Measurements from ENCODE around the gene ILF3. TPM values are rescaled to one million over a fixed set of nuclear protein-coding genes. Genes with fewer than 3 reads are reported as not detected.

The ILF3 gene
- polyA plus RNA-seq, 3 donors, result 34.4 to 189 (median 48.1) TPM

- Histone ChIP-seq H3K4me2 (replicated peaks; ENCODE audit: extremely low read depth, low read length, poor library complexity, severe bottlenecking) (no peak overlapping the region), H3K4me1 (ENCODE audit: control insufficient read depth in 1 of 2, insufficient read depth in 2 of 2, low read length in 2 of 2) (peaks cover 10 to 18% of the 10 kb centered on the region in 2 donors), H3K27me3 (ENCODE audit: control insufficient read depth in 2 of 2, insufficient read depth in 2 of 2, low read length in 2 of 2) (no peaks in the 10 kb centered on the region), H2AFZ (ENCODE audit: insufficient read depth, low read depth, low read length, poor library complexity, severe bottlenecking) (no peak overlapping the region), H4K20me1 (ENCODE audit: insufficient read depth, low read length) (peaks cover 64% of the 10 kb centered on the region), H3K36me3 (replicated peaks in 1 of 2; ENCODE audit: control insufficient read depth in 1 of 2, insufficient read depth in 2 of 2, low read length in 2 of 2) (no peaks in the 10 kb centered on the region), H3K9me3 (replicated peaks in 1 of 2; ENCODE audit: control insufficient read depth in 1 of 2, insufficient read depth in 1 of 2, low read length in 2 of 2) (no peaks in the 10 kb centered on the region), H3K27ac (ENCODE audit: low read depth in 1 of 2, low read length in 2 of 2) (no peak overlapping the region), H3K4me3 (replicated peaks in 1 of 3; ENCODE audit: low read depth in 2 of 3, low read length in 3 of 3) (no peak overlapping the region), H3K9ac (ENCODE audit: insufficient read depth, low read length, poor library complexity, severe bottlenecking) (no peak overlapping the region), H3K79me2 (ENCODE audit: insufficient read depth, low read length) (no peaks in the 10 kb centered on the region)
- TF ChIP-seq CTCF (IDR thresholded peaks at IDR 0.05), result no peak
- WGBS (ENCODE audit: insufficient coverage), result 100% methylated on average over 4 of the region's 5 CpGs
- H3K4me3 Mint-ChIP-seq, result no peak overlapping the region
- H3K9me3 Mint-ChIP-seq, result peaks cover 0 to 1% (median 0%) of the 10 kb centered on the region in 7 donors
- peaks cover 22% of the 10 kb centered on the region for H3K4me1 Mint-ChIP-seq
- DNase-seq, result no peak
- peaks cover 7 to 13% of the 10 kb centered on the region in 2 donors for H3K36me3 Mint-ChIP-seq
- intact Hi-C loops (cut with micrococcal nuclease), result no loop called here
- no peak overlapping the region for H3K27ac Mint-ChIP-seq
- peaks cover 0 to 3% (median 3%) of the 10 kb centered on the region in 3 donors for H3K27me3 Mint-ChIP-seq (ENCODE audit: low read depth in 3 of 3)
Measured at GRCh38 chr19:10611907-10612306, 42.2 kb upstream of the ILF3 start.

GRCh38 chr19:10612499-10613119, 41.5 kb upstream of the ILF3 start:
- Histone ChIP-seq H4K20me1 (ENCODE audit: insufficient read depth, low read length) (peaks cover 67% of the 10 kb centered on the region), H3K4me1 (ENCODE audit: control insufficient read depth in 1 of 2, insufficient read depth in 2 of 2, low read length in 2 of 2) (peaks cover 10 to 18% of the 10 kb centered on the region in 2 donors), H3K9me3 (replicated peaks in 1 of 2; ENCODE audit: control insufficient read depth in 1 of 2, insufficient read depth in 1 of 2, low read length in 2 of 2) (no peaks in the 10 kb centered on the region), H2AFZ (ENCODE audit: insufficient read depth, low read depth, low read length, poor library complexity, severe bottlenecking) (no peak overlapping the region), H3K36me3 (replicated peaks in 1 of 2; ENCODE audit: control insufficient read depth in 1 of 2, insufficient read depth in 2 of 2, low read length in 2 of 2) (no peaks in the 10 kb centered on the region), H3K9ac (ENCODE audit: insufficient read depth, low read length, poor library complexity, severe bottlenecking) (no peak overlapping the region), H3K4me2 (replicated peaks; ENCODE audit: extremely low read depth, low read length, poor library complexity, severe bottlenecking) (no peak overlapping the region), H3K27me3 (ENCODE audit: control insufficient read depth in 2 of 2, insufficient read depth in 2 of 2, low read length in 2 of 2) (no peaks in the 10 kb centered on the region), H3K27ac (ENCODE audit: low read depth in 1 of 2, low read length in 2 of 2) (no peak overlapping the region), H3K4me3 (replicated peaks in 1 of 3; ENCODE audit: low read depth in 2 of 3, low read length in 3 of 3) (no peak overlapping the region), H3K79me2 (ENCODE audit: insufficient read depth, low read length) (no peaks in the 10 kb centered on the region)
- intact Hi-C loops (cut with micrococcal nuclease), result no loop called here
- Mint-ChIP-seq H3K27ac (no peak overlapping the region), H3K9me3 (no peaks in the 10 kb centered on the region), H3K27me3 (ENCODE audit: low read depth in 3 of 3) (peaks cover 0 to 3% (median 3%) of the 10 kb centered on the region in 3 donors), H3K36me3 (peaks cover 9 to 13% of the 10 kb centered on the region in 2 donors), H3K4me3 (no peak overlapping the region), H3K4me1 (peaks cover 24% of the 10 kb centered on the region)
- DNase-seq, result no peak
- no peak for TF ChIP-seq CTCF (IDR thresholded peaks at IDR 0.05)
- 95% methylated on average over 11 of the region's 15 CpGs for WGBS (ENCODE audit: insufficient coverage)
